ENCODE results near the gene SPINK13.

The SPINK13 gene

GRCh38 chr5:148314187-148314586, 45.6 kb downstream of the SPINK13 start:
- DNase-seq, result no peak

GRCh38 chr5:148314731-148315130, 46.1 kb downstream of the SPINK13 start:
- DNase-seq, result no peak

- peak; percentile 33 to 47 for DNase-seq
Observed at GRCh38 chr5:148320011-148320963, 51.7 kb downstream of the SPINK13 start.

GRCh38 chr5:148333262-148333849, 64.8 kb downstream of the SPINK13 start:
- no peak for DNase-seq

GRCh38 chr5:148335259-148335658, 66.7 kb downstream of the SPINK13 start, which contains the start of gene SPINK9:
Gene SPINK9, plus strand, starts transcription at chr5:148335559. Its CDS starts 55 bp downstream, at chr5:148335614.
- DNase-seq, result no peak

Data from activated T-cell treated with anti-CD3 and anti-CD28 coated beads, Interleukin-2, amount 50 U/mL, for 48 hours (primary cell).